M059J (cell line): ENCODE data around the gene CLSTN1. TPM values are rescaled to one million over a fixed set of nuclear protein-coding genes. Genes with fewer than 3 reads are reported as not detected.

ENCODE experiments used
- DNase-seq: peaks from one replicate; pipeline ENCODE4 v3.0.0-alpha.2; 2012; ENCODE audit warnings: low read depth
- total RNA-seq: library from RNA; depleted of rRNA; stranded (reverse); fragments of >200 nt; shearing (Covaris generic); gene quantifications from 2 replicates; pipeline ENCODE4 v1.2.3, GENCODE V29; 2014

CLSTN1 gene
- total RNA-seq, 1 experiment from 2014 or later: 97.5 TPM

GRCh38 chr1:9850442-9851162 lies 26.8 kb upstream of the CLSTN1 start:
- DNase-seq: no peak

GRCh38 chr1:9849691-9850441 lies 26.1 kb upstream of the CLSTN1 start:
- no peak for DNase-seq

DNA sequence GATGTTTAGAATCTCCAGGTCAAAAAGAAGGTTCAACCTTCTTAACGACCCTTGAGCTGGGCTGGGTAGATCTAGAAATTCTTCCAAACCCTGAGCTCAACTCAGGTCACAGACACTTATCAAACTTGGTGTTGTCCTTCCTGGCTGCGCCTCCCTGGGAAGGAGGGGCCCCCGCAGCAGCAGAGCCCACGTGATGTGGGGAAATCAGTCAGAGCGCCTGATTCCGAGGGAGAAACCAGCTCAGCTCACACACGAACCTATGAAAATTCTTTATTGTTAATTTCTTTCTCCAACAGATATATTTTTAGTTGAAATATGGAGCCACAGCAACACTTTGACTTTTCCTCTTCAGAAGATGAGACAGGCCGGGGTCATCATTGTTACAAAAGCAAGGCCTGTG lies 24.3 kb upstream of the CLSTN1 start:
- DNase-seq: no peak

DNA sequence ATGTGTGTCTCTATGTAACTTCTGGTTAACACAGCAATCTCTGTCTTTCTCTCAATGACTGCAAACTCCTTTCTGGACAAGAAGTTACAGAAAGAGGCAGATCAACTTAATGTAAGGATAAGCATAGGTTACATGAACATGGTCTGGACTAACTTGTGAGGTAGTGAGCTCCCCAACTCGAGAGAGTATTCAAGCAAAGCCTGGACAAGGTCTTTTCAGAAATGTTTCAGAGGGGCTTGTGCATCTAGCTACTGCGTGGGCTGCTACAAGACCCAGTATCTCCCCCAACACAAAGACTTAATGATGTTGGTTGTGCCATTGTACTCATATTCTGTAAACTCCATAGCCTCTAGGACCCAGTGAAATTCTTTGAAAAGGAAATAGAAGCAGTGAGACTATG lies 23.5 kb upstream of the CLSTN1 start:
- DNase-seq: no peak

- no peak for DNase-seq
These were observed 22.9 kb upstream of the CLSTN1 start for GRCh38 chr1:9846611-9847171.

DNA sequence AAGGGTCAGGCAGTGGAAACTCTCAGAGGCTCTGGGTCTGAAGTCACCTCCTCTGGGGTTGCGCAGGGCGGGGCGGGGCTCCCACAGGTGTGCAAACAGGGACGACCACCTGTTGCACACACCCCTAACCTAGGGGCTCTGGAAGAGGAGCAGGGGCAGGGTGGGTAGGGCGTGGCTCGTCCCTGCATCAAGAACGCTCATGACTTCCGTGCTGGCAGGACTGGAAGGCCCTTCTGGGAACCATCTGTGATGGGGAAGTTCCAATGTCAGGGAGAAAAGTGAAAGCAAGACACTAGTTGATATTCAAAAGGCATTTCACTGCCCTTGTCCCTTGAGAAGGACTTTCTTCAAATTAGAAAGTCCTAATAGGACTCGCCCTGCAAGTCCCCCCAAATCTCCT lies 22.1 kb upstream of the CLSTN1 start:
- DNase-seq: no peak

DNA sequence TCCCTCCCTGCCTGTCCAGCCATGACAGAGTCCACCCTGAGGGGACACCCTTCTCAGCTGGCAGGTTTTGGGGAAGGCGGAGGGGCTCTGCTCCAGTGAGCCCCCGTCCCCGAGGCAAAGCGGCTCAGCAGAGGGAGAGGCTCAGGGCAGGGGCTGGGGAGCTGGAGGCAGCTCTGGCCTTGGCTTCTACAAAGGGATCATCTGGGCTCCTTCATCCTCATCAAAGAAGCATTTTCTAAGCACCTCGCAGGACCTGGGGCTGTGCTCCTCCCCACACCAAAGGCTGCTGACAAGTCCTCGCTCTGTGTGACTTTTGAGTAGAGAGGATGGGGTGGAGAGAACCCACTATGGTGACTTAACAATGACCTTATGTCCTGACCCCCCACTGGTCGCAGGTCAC lies 21.0 kb upstream of the CLSTN1 start:
- no peak for DNase-seq

- no peak for DNase-seq
These were observed 20.3 kb upstream of the CLSTN1 start for GRCh38 chr1:9844106-9844505.

DNA sequence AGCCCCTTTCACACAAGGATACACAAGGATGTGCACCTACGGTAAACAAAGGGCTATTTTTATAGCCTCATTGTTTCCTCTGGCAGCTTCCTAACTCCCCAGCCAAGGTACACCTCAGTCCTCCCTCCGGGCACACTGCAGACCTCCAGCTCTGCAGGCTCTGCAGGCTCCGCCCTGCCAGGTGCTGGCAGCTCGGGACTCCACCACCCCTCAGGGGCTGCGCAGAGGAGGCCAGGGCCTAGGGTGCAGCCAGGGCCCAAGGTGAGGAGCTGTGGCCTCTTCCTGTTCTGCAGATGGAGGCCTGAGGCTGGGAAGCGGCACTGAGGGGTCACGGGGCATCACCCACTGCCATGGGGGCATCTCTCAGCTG lies 19.8 kb upstream of the CLSTN1 start:
- DNase-seq: peak; percentile 20

GRCh38 chr1:9842781-9843575 lies 19.2 kb upstream of the CLSTN1 start:
- DNase-seq: no peak

DNA sequence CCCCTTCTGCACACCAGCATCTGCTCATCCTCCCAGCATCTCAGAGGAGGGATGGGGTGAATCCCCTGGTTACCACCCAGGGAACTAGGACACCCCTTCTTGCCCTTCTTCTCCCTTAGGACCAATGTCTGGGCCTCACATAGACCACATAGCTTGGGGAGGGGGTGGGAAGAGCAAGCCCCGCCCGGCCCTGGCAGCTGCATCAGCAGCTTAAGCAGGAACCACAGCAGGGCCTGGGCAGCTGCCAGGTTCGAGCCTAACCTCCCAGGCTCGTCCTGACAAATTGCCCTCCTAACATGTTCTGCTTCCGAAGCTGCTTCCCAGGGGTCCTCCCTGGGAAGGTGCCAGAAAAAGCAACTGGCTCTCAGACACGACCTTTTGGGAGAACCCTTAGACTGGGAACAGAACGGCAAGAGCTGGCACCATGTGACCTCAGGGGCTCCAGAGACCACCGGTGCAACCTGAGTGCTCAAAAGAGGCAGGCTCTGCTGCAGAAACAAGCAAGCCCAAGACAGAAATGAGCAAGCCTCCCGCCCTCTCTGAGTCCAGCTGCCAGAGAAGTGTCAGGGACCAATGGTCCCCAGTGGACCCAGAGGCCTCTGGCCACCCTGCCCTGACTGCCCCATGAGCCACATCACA lies 18.4 kb upstream of the CLSTN1 start:
- no peak for DNase-seq

GRCh38 chr1:9841460-9841859 lies 17.7 kb upstream of the CLSTN1 start:
- no peak for DNase-seq

DNA sequence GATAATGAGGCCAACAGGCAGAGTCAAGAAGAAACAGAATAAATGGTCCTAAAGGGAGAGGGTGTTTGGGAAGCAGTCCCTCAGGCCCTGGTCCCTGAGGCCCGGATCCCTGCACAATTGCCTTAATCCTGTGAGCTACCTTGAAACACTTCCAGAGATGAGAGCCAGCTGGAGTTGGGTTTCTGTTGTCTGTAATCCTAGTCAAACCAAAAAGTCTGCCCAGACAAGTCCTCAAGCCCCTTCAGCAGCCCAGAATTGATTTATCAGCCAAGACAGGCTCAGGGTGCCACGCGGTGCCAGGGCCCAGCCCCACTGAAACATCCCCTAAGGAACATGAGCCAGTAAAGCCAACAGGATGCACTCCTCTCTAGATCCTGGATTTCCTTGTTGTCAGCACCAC lies 16.4 kb upstream of the CLSTN1 start:
- DNase-seq: no peak

DNA sequence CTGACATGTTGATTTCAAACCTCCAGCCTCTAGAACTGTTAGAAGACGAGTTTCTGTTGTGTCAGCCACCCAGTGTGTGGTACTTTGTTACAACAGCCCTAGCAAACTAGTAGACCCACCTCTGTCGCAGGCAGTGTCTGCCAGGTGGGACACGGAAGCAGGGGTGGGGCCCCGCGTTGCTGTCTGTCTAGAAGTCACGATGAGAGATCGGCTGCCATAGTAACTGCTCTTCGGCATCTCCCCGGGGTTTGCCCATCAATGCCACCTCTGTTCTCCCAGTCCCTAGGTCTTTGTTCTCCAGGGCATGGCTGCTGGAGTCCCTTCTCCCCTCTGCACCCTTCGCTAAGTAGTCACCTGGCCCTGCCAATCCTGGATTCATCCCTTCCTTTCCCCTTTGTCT lies 15.2 kb upstream of the CLSTN1 start:
- DNase-seq: no peak

GRCh38 chr1:9836632-9836960 lies 12.8 kb upstream of the CLSTN1 start:
- no peak for DNase-seq

- DNase-seq: peak; percentile 32
These were observed 12.2 kb upstream of the CLSTN1 start for GRCh38 chr1:9835758-9836631.

- no peak for DNase-seq
These were observed 11.6 kb upstream of the CLSTN1 start for GRCh38 chr1:9835404-9835757.

- no peak for DNase-seq
These were observed 9.9 kb upstream of the CLSTN1 start for GRCh38 chr1:9833632-9834031.

- DNase-seq: no peak
These were observed 3.9 kb upstream of the CLSTN1 start for GRCh38 chr1:9827558-9828185.

DNA sequence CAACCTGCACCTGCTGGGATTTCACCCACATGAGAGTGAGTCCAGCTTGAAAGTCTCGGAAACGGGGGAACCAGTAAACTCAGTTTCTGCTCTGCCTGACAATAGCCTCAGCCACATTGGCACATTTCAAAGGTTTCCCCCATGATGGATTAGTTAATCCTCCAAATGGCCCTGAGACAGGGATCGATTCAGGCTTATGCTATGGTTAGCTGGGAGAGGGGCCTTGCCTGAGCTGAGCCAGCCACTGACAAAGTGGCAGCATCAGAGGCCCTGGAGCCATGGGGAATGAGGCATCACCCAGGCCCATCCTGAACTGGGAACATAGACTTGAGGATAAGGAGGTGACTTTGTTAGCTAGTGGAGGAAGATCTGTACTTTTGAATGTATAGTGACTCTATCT lies 2.9 kb upstream of the CLSTN1 start:
- DNase-seq: no peak

DNA sequence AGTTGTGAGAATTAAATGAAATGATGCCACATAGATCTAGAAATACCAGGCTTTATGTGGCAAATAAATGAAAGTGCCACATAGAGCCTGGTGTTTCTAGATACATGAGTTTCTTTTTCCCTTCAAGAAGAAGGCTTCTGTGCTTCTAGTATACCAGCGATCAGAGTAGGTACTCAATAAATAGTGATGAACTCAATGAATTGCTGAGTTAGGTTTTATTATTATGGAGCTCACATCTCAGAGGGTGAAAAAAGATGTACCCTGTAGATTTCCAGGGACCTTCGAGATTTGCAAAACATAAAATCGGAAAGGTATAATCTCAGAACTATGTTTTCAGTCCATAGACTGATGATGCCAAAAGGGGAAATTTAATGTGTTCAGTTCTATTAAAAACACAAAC lies 2.3 kb upstream of the CLSTN1 start:
- DNase-seq: no peak
